ENCODE measurements around the gene CYP2B6.
"Not testable (repeated sequence)": the region's sequence is repeated elsewhere in the genome, so short reads cannot be mapped to it uniquely, and the experiment has no call there.

CYP2B6 gene

DNA sequence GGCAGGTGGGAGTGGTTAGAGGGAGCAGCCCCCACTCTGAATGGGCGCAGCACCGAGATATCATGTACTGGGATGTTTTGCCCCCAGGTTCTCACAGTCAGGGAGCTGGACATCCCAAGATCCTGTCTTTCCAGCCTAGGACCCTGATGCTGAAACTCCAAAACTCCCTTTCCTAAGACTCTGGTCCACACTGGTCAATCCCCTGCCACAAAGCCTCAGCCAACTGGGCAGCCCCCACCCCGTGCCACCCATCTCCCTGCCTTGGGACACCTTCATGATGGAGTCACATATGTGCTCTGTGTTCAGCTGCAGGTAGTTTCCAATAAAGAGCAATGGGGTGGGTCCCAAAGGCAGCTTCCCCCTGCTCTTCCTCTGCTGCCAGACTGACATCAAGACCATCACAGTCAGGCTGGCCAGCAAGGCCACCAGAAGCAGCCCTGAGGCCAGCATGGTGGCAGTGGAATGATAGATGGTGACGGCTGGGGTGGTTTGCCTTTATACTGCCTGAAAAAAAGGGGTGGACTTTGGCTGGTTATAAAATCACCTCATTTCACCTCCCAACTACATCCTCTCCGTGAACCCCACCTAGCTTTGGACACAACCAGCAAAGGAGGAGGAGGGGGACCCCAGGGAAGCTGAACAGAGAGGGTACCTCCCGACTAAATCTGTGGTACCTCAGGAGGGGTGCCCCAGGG lies 36.3 kb downstream of the CYP2B6 start:
- WGBS (ENCODE audit: extremely low coverage, insufficient coverage, low lambda C conversion rate) = no CpG with 5 or more reads among the region's 6 CpGs
- no peaks in the 10 kb centered on the region for H3K79me2 ChIP-seq (ENCODE audit: control insufficient read depth, insufficient read depth, low read length)
- no peak overlapping the region for H3K18ac ChIP-seq (ENCODE audit: low read length)
- H3K23ac ChIP-seq (ENCODE audit: low read length) = no peak overlapping the region
- H3K27ac ChIP-seq (ENCODE audit: low read depth, low read length) = no peak overlapping the region
- no peaks in the 10 kb centered on the region for H3K27me3 ChIP-seq (ENCODE audit: insufficient read depth, low read length, poor library complexity)
- no peak overlapping the region for H3K4ac ChIP-seq (ENCODE audit: low read depth, low read length)
- H2BK15ac ChIP-seq (replicated peaks; ENCODE audit: low read depth) = no peak overlapping the region
- H3K79me1 ChIP-seq (ENCODE audit: low read length) = no peaks in the 10 kb centered on the region
- no peak overlapping the region for H4K8ac ChIP-seq (ENCODE audit: low read depth, low read length)
- no peaks in the 10 kb centered on the region for H3K36me3 ChIP-seq (ENCODE audit: control insufficient read depth, insufficient read depth, low read length)
- H2AK5ac ChIP-seq (ENCODE audit: low read length) = no peak overlapping the region
- no peak overlapping the region for H3K4me2 ChIP-seq (ENCODE audit: low read length)
- no peak overlapping the region for H2BK5ac ChIP-seq (ENCODE audit: low read length)
- no peak for DNase-seq
- no peak overlapping the region for H4K5ac ChIP-seq (ENCODE audit: low read length)
- H3K56ac ChIP-seq (ENCODE audit: low read length) = no peak overlapping the region
- H3K4me3 ChIP-seq (ENCODE audit: low read length) = no peak overlapping the region
- H2BK120ac ChIP-seq (ENCODE audit: low read depth, low read length) = no peak overlapping the region
- H3K9ac ChIP-seq (ENCODE audit: low read length) = no peak overlapping the region
- H3K4me1 ChIP-seq (ENCODE audit: control insufficient read depth, low read depth, low read length) = no peaks in the 10 kb centered on the region

- H3K18ac ChIP-seq (ENCODE audit: low read length) = no peak overlapping the region
- H2BK5ac ChIP-seq (ENCODE audit: low read length) = no peak overlapping the region
- no peaks in the 10 kb centered on the region for H3K36me3 ChIP-seq (ENCODE audit: control insufficient read depth, insufficient read depth, low read length)
- H3K4me2 ChIP-seq (ENCODE audit: low read length) = no peak overlapping the region
- no peak for DNase-seq
- no peak overlapping the region for H3K27ac ChIP-seq (ENCODE audit: low read depth, low read length)
- H3K56ac ChIP-seq (ENCODE audit: low read length) = no peak overlapping the region
- no peaks in the 10 kb centered on the region for H3K79me1 ChIP-seq (ENCODE audit: low read length)
- H3K27me3 ChIP-seq (ENCODE audit: insufficient read depth, low read length, poor library complexity) = no peaks in the 10 kb centered on the region
- no peak overlapping the region for H4K5ac ChIP-seq (ENCODE audit: low read length)
- no peak overlapping the region for H3K23ac ChIP-seq (ENCODE audit: low read length)
- no peak overlapping the region for H2BK15ac ChIP-seq (replicated peaks; ENCODE audit: low read depth)
- H3K9ac ChIP-seq (ENCODE audit: low read length) = no peak overlapping the region
- no peak overlapping the region for H2AK5ac ChIP-seq (ENCODE audit: low read length)
- no peak overlapping the region for H4K8ac ChIP-seq (ENCODE audit: low read depth, low read length)
- H3K4me1 ChIP-seq (ENCODE audit: control insufficient read depth, low read depth, low read length) = no peaks in the 10 kb centered on the region
- no peaks in the 10 kb centered on the region for H3K79me2 ChIP-seq (ENCODE audit: control insufficient read depth, insufficient read depth, low read length)
- no peak overlapping the region for H2BK120ac ChIP-seq (ENCODE audit: low read depth, low read length)
- H3K4ac ChIP-seq (ENCODE audit: low read depth, low read length) = no peak overlapping the region
- H3K4me3 ChIP-seq (ENCODE audit: low read length) = no peak overlapping the region
- no CpG with 5 or more reads among the region's 4 CpGs for WGBS (ENCODE audit: extremely low coverage, insufficient coverage, low lambda C conversion rate)
Observed at GRCh38 chr19:41029524-41030432, 38.7 kb downstream of the CYP2B6 start.

- Histone ChIP-seq H3K36me3 (ENCODE audit: control insufficient read depth, insufficient read depth, low read length) (no peaks in the 10 kb centered on the region), H4K5ac (ENCODE audit: low read length) (no peak overlapping the region)
- no CpG with 5 or more reads among the region's 6 CpGs for WGBS (ENCODE audit: extremely low coverage, insufficient coverage, low lambda C conversion rate)
Observed at GRCh38 chr19:41030651-41031050, 39.6 kb downstream of the CYP2B6 start.

GRCh38 chr19:41031916-41032315 lies 40.8 kb downstream of the CYP2B6 start:
- H2BK15ac ChIP-seq (replicated peaks; ENCODE audit: low read depth) = no peak overlapping the region
- no peaks in the 10 kb centered on the region for H3K4me1 ChIP-seq (ENCODE audit: control insufficient read depth, low read depth, low read length)
- H3K79me1 ChIP-seq (ENCODE audit: low read length) = no peaks in the 10 kb centered on the region
- H3K23ac ChIP-seq (ENCODE audit: low read length) = peak overlapping the region; percentile 56
- H3K9ac ChIP-seq (ENCODE audit: low read length) = no peak overlapping the region
- DNase-seq = no peak
- H3K36me3 ChIP-seq (ENCODE audit: control insufficient read depth, insufficient read depth, low read length) = no peaks in the 10 kb centered on the region
- WGBS (ENCODE audit: extremely low coverage, insufficient coverage, low lambda C conversion rate) = no CpG with 5 or more reads among the region's 2 CpGs
- H3K4me2 ChIP-seq (ENCODE audit: low read length) = no peak overlapping the region
- no peaks in the 10 kb centered on the region for H3K79me2 ChIP-seq (ENCODE audit: control insufficient read depth, insufficient read depth, low read length)
- no peak overlapping the region for H2AK5ac ChIP-seq (ENCODE audit: low read length)
- H4K8ac ChIP-seq (ENCODE audit: low read depth, low read length) = no peak overlapping the region
- no peak overlapping the region for H3K56ac ChIP-seq (ENCODE audit: low read length)
- no peak overlapping the region for H2BK120ac ChIP-seq (ENCODE audit: low read depth, low read length)
- no peak overlapping the region for H3K27ac ChIP-seq (ENCODE audit: low read depth, low read length)
- no peaks in the 10 kb centered on the region for H3K27me3 ChIP-seq (ENCODE audit: insufficient read depth, low read length, poor library complexity)
- no peak overlapping the region for H3K18ac ChIP-seq (ENCODE audit: low read length)
- no peak overlapping the region for H4K5ac ChIP-seq (ENCODE audit: low read length)
- H3K4ac ChIP-seq (ENCODE audit: low read depth, low read length) = no peak overlapping the region
- no peak overlapping the region for H2BK5ac ChIP-seq (ENCODE audit: low read length)
- no peak overlapping the region for H3K4me3 ChIP-seq (ENCODE audit: low read length)

More at GRCh38 chr19:41030651-41031050, 39.6 kb downstream of the CYP2B6 start:
- no peak overlapping the region for H3K9ac ChIP-seq (ENCODE audit: low read length)
- H3K27ac ChIP-seq (ENCODE audit: low read depth, low read length) = no peak overlapping the region
- H3K79me2 ChIP-seq (ENCODE audit: control insufficient read depth, insufficient read depth, low read length) = no peaks in the 10 kb centered on the region
- H3K79me1 ChIP-seq (ENCODE audit: low read length) = no peaks in the 10 kb centered on the region
- H3K23ac ChIP-seq (ENCODE audit: low read length) = no peak overlapping the region
- H2BK120ac ChIP-seq (ENCODE audit: low read depth, low read length) = no peak overlapping the region
- no peak overlapping the region for H2BK15ac ChIP-seq (replicated peaks; ENCODE audit: low read depth)
- H3K18ac ChIP-seq (ENCODE audit: low read length) = no peak overlapping the region
- H2BK5ac ChIP-seq (ENCODE audit: low read length) = no peak overlapping the region
- peak; percentile 38 for DNase-seq
- no peak overlapping the region for H3K4me2 ChIP-seq (ENCODE audit: low read length)
- H3K4me1 ChIP-seq (ENCODE audit: control insufficient read depth, low read depth, low read length) = no peaks in the 10 kb centered on the region
- no peaks in the 10 kb centered on the region for H3K27me3 ChIP-seq (ENCODE audit: insufficient read depth, low read length, poor library complexity)
- H3K4ac ChIP-seq (ENCODE audit: low read depth, low read length) = no peak overlapping the region
- no peak overlapping the region for H3K56ac ChIP-seq (ENCODE audit: low read length)
- H2AK5ac ChIP-seq (ENCODE audit: low read length) = no peak overlapping the region
- no peak overlapping the region for H3K4me3 ChIP-seq (ENCODE audit: low read length)
- H4K8ac ChIP-seq (ENCODE audit: low read depth, low read length) = no peak overlapping the region

DNA sequence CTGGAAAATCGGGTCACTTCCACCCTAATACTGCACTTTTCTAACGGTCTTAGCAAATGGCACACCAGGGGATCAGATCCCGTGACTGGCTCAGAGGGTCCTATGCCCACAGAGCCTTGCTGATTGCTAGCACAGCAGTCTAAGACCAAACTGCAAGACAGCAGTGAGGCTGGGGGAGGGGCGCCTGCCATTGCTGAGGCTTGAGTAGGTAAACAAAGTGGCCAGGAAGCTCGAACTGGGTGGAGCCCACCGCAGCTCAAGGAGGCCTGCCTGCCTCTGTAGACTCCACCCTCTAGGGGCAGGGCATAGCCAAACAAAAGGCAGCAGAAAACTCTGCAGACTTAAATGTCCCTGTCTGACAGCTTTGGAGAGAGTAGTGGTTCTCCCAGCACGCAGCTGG lies 42.2 kb downstream of the CYP2B6 start:
- H3K79me2 ChIP-seq (ENCODE audit: control insufficient read depth, insufficient read depth, low read length); H3K18ac ChIP-seq (ENCODE audit: low read length); H3K27ac ChIP-seq (ENCODE audit: low read depth, low read length); H2BK5ac ChIP-seq (ENCODE audit: low read length); H3K4me1 ChIP-seq (ENCODE audit: control insufficient read depth, low read depth, low read length); H3K4me2 ChIP-seq (ENCODE audit: low read length); H3K9ac ChIP-seq (ENCODE audit: low read length); H3K79me1 ChIP-seq (ENCODE audit: low read length); H2AK5ac ChIP-seq (ENCODE audit: low read length); H3K4ac ChIP-seq (ENCODE audit: low read depth, low read length); H2BK15ac ChIP-seq (replicated peaks; ENCODE audit: low read depth); H3K36me3 ChIP-seq (ENCODE audit: control insufficient read depth, insufficient read depth, low read length); H3K4me3 ChIP-seq (ENCODE audit: low read length); H2BK120ac ChIP-seq (ENCODE audit: low read depth, low read length); H3K23ac ChIP-seq (ENCODE audit: low read length); H4K8ac ChIP-seq (ENCODE audit: low read depth, low read length); H3K56ac ChIP-seq (ENCODE audit: low read length); H3K27me3 ChIP-seq (ENCODE audit: insufficient read depth, low read length, poor library complexity); H4K5ac ChIP-seq (ENCODE audit: low read length): not testable (repeated sequence)
- no CpG with 5 or more reads among the region's 7 CpGs for whole genome bisulfite sequencing (ENCODE audit: extremely low coverage, insufficient coverage, low lambda C conversion rate)
- peak; percentile 2 for DNase-seq

All from mesendoderm (in vitro differentiated cells).